ENCODE results near the gene SARS1. TPM values are rescaled to one million over a fixed set of nuclear protein-coding genes. Genes with fewer than 3 reads are reported as not detected.

SARS1 gene
- total and polyA plus RNA-seq, 2 of the 13 experiments (the other 11 are each of a cell fraction or from before 2014, with no cell fraction given): 103 to 134 TPM

DNA sequence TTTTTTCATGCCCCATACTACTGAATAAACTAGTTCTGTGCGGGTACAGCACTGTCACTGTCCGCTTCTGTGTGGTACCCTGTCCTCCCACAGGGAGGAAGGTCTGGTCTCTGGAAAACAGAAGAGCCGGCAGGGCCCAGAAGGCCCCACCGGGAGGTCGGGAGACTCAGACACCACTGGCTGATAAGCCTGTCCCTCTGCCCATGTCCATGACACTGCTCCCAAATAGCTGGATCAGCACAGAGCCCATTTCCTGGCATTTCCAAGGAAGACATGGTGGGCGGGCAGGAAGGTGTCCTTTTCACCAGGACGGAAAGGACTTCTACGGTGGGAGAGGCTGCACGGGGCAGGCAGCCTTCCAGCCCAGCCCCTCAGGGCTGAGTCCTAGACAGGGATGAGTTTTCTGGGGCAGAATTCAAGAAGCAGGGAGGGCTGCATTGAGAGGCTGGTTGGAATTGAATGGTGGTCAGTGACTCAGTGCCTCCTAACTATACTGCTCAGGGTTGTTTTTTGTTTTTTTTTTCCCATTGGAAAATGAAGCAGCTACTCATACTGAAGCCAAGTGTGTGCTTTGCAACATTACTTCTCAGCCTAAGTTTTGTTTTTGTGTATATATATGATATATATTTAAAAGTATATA, 62.1 kb downstream of the SARS1 start:
- H3K4me1 ChIP-seq (ENCODE audit: insufficient read depth, low read length): peaks cover 78% of the 10 kb centered on the region
- no peaks in the 10 kb centered on the region for H4K20me1 ChIP-seq (ENCODE audit: insufficient read depth, low read length)
- peak; percentile 48 for DNase-seq (ENCODE audit: low spot score)
- intact Hi-C loops (cut with micrococcal nuclease; ENCODE audit: unreplicated experiment) (loop anchor here (1.0 to 10.0 kb wide), 2 partner anchors 7 to 69 kb away; partner anchors contain the start of gene PSRC1), in situ Hi-C loops (cut with HindIII; ENCODE audit: extremely low pct_ligation_motif_present, low pct_unique_long_range_greater_than_20kb) (no loop called here)
- ChIA-PET POLR2A (interaction anchor here (0.7 to 4.4 kb wide), 9 partner anchors 12 to 152 kb away, joined by 3 to 28 read pairs (median 4); partner anchors contain the start of genes MYBPHL, PSMA5 and SORT1), CTCF (ENCODE audit: low intra/inter-chr PET ratio, low total read pairs) (interaction anchor here (2.5 kb wide), 1 partner anchor 12 kb away, joined by 12 read pairs; no protein-coding TSS in a partner anchor)
- H3K4me2 ChIP-seq (ENCODE audit: low read depth, low read length): peak overlapping the region; percentile 68
- TSS peak; percentile 54 for BruUV-seq (replicated peaks)
- FAIRE-seq: peak; percentile 76
- peak overlapping the region; percentile 23 to 60 (median 33); a peak in 5 of 6 replicates for H3K4me3 ChIP-seq (replicated peaks in 1 of 3; ENCODE audit: insufficient read depth in 1 of 3, low read depth in 2 of 3, low read length in 3 of 3)
- no peaks in the 10 kb centered on the region for H3K9me3 ChIP-seq (ENCODE audit: low read length)
- peak overlapping the region; percentile 61 for H3K9ac ChIP-seq (ENCODE audit: insufficient read depth, low read depth, low read length)
- H3K79me2 ChIP-seq (ENCODE audit: insufficient read depth, low read length): no peaks in the 10 kb centered on the region
- WGBS (ENCODE audit: low lambda C conversion rate): 3% methylated on average over 6 of the region's 9 CpGs
- peak overlapping the region; percentile 66 for H3K27ac ChIP-seq (ENCODE audit: extremely low read length, insufficient read depth, low read length)
- ATAC-seq: peak; percentile 54
- peaks cover 4 to 12% of the 10 kb centered on the region in 2 experiments; a peak in 2 of 5 replicates for H3K36me3 ChIP-seq (replicated peaks in 1 of 2; ENCODE audit: control insufficient read depth in 1 of 2, insufficient read depth in 2 of 2, low read length in 2 of 2)
- no peaks in the 10 kb centered on the region for H3K27me3 ChIP-seq (ENCODE audit: control insufficient read depth in 1 of 2, insufficient read depth in 2 of 2, low read length in 2 of 2)
- no peak overlapping the region for H2AFZ ChIP-seq (ENCODE audit: low read length)
- peak; percentile 58 for TF ChIP-seq POLR2G (IDR thresholded peaks at IDR 0.05; ENCODE audit: low read depth, low read length)
- no peak for TF ChIP-seq ELF4 (CRISPR knock-in tag; IDR thresholded peaks at IDR 0.05; ENCODE audit: borderline replicate concordance)
- TF ChIP-seq PHF21A (CRISPR knock-in tag; IDR thresholded peaks at IDR 0.05): 0 out of 2 replicates have a peak, but pooled peaks have one; percentile 26
- TF ChIP-seq, protein P1, sequence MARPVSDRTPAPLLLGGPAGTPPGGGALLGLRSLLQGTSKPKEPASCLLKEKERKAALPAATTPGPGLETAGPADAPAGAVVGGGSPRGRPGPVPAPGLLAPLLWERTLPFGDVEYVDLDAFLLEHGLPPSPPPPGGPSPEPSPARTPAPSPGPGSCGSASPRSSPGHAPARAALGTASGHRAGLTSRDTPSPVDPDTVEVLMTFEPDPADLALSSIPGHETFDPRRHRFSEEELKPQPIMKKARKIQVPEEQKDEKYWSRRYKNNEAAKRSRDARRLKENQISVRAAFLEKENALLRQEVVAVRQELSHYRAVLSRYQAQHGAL (CRISPR knock-in tag; IDR thresholded peaks at IDR 0.05; ENCODE audit: not compliant biosample characterization): no peak
- TF ChIP-seq JARID2 (CRISPR knock-in tag; IDR thresholded peaks at IDR 0.05; ENCODE audit: insufficient replicate concordance): no peak
- no peak for TF ChIP-seq HDAC1 (CRISPR knock-in tag; IDR thresholded peaks at IDR 0.05)
- TF ChIP-seq, protein P2, sequence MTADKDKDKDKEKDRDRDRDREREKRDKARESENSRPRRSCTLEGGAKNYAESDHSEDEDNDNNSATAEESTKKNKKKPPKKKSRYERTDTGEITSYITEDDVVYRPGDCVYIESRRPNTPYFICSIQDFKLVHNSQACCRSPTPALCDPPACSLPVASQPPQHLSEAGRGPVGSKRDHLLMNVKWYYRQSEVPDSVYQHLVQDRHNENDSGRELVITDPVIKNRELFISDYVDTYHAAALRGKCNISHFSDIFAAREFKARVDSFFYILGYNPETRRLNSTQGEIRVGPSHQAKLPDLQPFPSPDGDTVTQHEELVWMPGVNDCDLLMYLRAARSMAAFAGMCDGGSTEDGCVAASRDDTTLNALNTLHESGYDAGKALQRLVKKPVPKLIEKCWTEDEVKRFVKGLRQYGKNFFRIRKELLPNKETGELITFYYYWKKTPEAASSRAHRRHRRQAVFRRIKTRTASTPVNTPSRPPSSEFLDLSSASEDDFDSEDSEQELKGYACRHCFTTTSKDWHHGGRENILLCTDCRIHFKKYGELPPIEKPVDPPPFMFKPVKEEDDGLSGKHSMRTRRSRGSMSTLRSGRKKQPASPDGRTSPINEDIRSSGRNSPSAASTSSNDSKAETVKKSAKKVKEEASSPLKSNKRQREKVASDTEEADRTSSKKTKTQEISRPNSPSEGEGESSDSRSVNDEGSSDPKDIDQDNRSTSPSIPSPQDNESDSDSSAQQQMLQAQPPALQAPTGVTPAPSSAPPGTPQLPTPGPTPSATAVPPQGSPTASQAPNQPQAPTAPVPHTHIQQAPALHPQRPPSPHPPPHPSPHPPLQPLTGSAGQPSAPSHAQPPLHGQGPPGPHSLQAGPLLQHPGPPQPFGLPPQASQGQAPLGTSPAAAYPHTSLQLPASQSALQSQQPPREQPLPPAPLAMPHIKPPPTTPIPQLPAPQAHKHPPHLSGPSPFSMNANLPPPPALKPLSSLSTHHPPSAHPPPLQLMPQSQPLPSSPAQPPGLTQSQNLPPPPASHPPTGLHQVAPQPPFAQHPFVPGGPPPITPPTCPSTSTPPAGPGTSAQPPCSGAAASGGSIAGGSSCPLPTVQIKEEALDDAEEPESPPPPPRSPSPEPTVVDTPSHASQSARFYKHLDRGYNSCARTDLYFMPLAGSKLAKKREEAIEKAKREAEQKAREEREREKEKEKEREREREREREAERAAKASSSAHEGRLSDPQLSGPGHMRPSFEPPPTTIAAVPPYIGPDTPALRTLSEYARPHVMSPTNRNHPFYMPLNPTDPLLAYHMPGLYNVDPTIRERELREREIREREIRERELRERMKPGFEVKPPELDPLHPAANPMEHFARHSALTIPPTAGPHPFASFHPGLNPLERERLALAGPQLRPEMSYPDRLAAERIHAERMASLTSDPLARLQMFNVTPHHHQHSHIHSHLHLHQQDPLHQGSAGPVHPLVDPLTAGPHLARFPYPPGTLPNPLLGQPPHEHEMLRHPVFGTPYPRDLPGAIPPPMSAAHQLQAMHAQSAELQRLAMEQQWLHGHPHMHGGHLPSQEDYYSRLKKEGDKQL (CRISPR knock-in tag; IDR thresholded peaks at IDR 0.05; ENCODE audit: low read depth): no peak
- no peak for TF ChIP-seq ARNT2 (CRISPR knock-in tag; IDR thresholded peaks at IDR 0.05; ENCODE audit: low read depth)
- TF ChIP-seq, protein P3, sequence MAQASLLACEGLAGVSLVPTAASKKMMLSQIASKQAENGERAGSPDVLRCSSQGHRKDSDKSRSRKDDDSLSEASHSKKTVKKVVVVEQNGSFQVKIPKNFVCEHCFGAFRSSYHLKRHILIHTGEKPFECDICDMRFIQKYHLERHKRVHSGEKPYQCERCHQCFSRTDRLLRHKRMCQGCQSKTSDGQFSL (CRISPR knock-in tag; IDR thresholded peaks at IDR 0.05): no peak
- no peak for TF ChIP-seq SOX6 (IDR thresholded peaks at IDR 0.05)
- no peak for TF ChIP-seq SOX6 (CRISPR knock-in tag; IDR thresholded peaks at IDR 0.05)
- TF ChIP-seq SCMH1 (CRISPR knock-in tag; IDR thresholded peaks at IDR 0.05; ENCODE audit: borderline replicate concordance): no peak
- 0 out of 2 replicates have a peak, but pooled peaks have one; percentile 30 for TF ChIP-seq POLR2AphosphoS5 (IDR thresholded peaks at IDR 0.05; ENCODE audit: low read depth, low read length)
- TF ChIP-seq, protein P4, sequence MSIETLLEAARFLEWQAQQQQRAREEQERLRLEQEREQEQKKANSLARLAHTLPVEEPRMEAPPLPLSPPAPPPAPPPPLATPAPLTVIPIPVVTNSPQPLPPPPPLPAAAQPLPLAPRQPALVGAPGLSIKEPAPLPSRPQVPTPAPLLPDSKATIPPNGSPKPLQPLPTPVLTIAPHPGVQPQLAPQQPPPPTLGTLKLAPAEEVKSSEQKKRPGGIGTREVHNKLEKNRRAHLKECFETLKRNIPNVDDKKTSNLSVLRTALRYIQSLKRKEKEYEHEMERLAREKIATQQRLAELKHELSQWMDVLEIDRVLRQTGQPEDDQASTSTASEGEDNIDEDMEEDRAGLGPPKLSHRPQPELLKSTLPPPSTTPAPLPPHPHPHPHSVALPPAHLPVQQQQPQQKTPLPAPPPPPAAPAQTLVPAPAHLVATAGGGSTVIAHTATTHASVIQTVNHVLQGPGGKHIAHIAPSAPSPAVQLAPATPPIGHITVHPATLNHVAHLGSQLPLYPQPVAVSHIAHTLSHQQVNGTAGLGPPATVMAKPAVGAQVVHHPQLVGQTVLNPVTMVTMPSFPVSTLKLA (IDR thresholded peaks at IDR 0.05): no peak

Data from HepG2 (cell line).